Panc1 (cell line): ENCODE data around the gene SPTBN1. TPM values are rescaled to one million over a fixed set of nuclear protein-coding genes. Genes with fewer than 3 reads are reported as not detected.

Source experiments
- ATAC-seq: fragments of 200-7000 bp; cut with Tn5 transposase; 2 replicates; pipeline ENCODE4 v1.9.1; 2020; ENCODE audit warnings: mild to moderate bottlenecking, moderate library complexity
- BruUV-seq: library from RNA; stranded (reverse); fragments of 400-500 nt; replicated peaks from 2 replicates; lab custom pipeline; 2021; lab: Mats Ljungman, UMichigan
- CTCF ChIA-PET: fragments of 300-600 bp; sonication (Branson Sonifier 250); formaldehyde crosslinking; loops from one replicate; lab custom pipeline; 2022; ENCODE audit warnings: antibody characterized with exemption; lab: Charles Lee
- POLR2A ChIA-PET: fragments of 300-600 bp; sonication (Branson Sonifier 250); formaldehyde crosslinking; loops from one replicate; lab custom pipeline; 2022; ENCODE audit warnings: antibody characterized with exemption; lab: Charles Lee
- DNase-seq: peaks from one replicate; pipeline ENCODE4 v3.0.0-alpha.2; 2010; ENCODE audit warnings: low read depth, low spot score
- H3K27ac ChIP-seq: 2 replicates; pipeline ENCODE4 v1.5.1; 2011; ENCODE audit warnings: mild to moderate bottlenecking, low read length, inconsistent platforms
- H3K27me3 ChIP-seq: fragments of 200-500 bp; sonication (Bioruptor generic); 2 replicates; pipeline ENCODE4 v1.6.0; 2014; ENCODE audit warnings: low read length, inconsistent platforms; ENCODE audit not compliant: control insufficient read depth, insufficient read depth
- H3K36me3 ChIP-seq: fragments of 200-500 bp; sonication (Bioruptor generic); 2 replicates; pipeline ENCODE4 v1.5.1; 2014; ENCODE audit warnings: inconsistent platforms, mild to moderate bottlenecking, low read length, moderate library complexity; ENCODE audit not compliant: control insufficient read depth, insufficient read depth
- H3K4me1 ChIP-seq: 2 replicates; pipeline ENCODE4 v1.5.1; 2011; ENCODE audit warnings: inconsistent platforms, mild to moderate bottlenecking, low read length, moderate library complexity; ENCODE audit not compliant: control insufficient read depth, insufficient read depth
- H3K4me3 ChIP-seq, 2 experiments: 2 replicates each; pipeline ENCODE4 v1.5.1; 2011 to 2012; ENCODE audit warnings: low read depth in 2 of 2, low read length in 2 of 2, mild to moderate bottlenecking in 2 of 2, inconsistent platforms in 1 of 2, moderate library complexity in 1 of 2
- H3K9me3 ChIP-seq: fragments of 200-500 bp; sonication (Bioruptor generic); 2 replicates; pipeline ENCODE4 v1.5.1; 2014; ENCODE audit warnings: low read depth, mild to moderate bottlenecking, inconsistent platforms, low read length, moderate library complexity; ENCODE audit not compliant: control insufficient read depth, insufficient read depth
- CTCF ChIP-seq: fragments of 450-650 bp; IDR thresholded peaks from 2 replicates; pipeline ENCODE4 v1.5.1; 2017; ENCODE audit warnings: mild to moderate bottlenecking
- POLR2AphosphoS5 ChIP-seq: IDR thresholded peaks from 2 replicates; pipeline ENCODE4 v1.6.1; 2012; ENCODE audit warnings: mild to moderate bottlenecking, low read depth, low read length, moderate library complexity
- REST ChIP-seq, 2 experiments: IDR thresholded peaks; 2 replicates each; pipeline ENCODE4 v1.6.1; 2011 to 2012; ENCODE audit warnings: low read depth in 2 of 2, control low read depth in 1 of 2, low read length in 1 of 2, mild to moderate bottlenecking in 1 of 2, moderate library complexity in 1 of 2; ENCODE audit not compliant: insufficient read depth in 1 of 2
- SIN3A ChIP-seq: IDR thresholded peaks from 2 replicates; pipeline ENCODE4 v1.6.1; 2012; ENCODE audit warnings: low read depth, mild to moderate bottlenecking, low read length, moderate library complexity, borderline replicate concordance; ENCODE audit not compliant: insufficient read depth
- TCF7L2 ChIP-seq: IDR thresholded peaks from 2 replicates; pipeline ENCODE4 v1.6.1; 2011; ENCODE audit warnings: mild to moderate bottlenecking, low read depth, low read length, inconsistent platforms
- in situ Hi-C: cut with HindIII; loops from 2 replicates; pipeline ENCODE4 v1.10.0; 2016; ENCODE audit warnings: low sequenced_read_pairs, low pct_unique_long_range_greater_than_20kb
- intact Hi-C: fragments of 100-400 bp; cut with micrococcal nuclease; formaldehyde crosslinking; loops from one replicate; pipeline ENCODE4 v1.10.0; 2022; ENCODE audit not compliant: unreplicated experiment
- total RNA-seq: library from RNA; stranded (reverse); gene quantifications from one replicate; pipeline ENCODE4 v1.2.1, GENCODE V29; 2021; ENCODE audit not compliant: unreplicated experiment

Gene SPTBN1
- total RNA-seq, 1 experiment from 2014 or later: 169 TPM

GRCh38 chr2:54650612-54651011 is 194.5 kb downstream of the SPTBN1 start:
- TF ChIP-seq CTCF (no peak), REST (IDR thresholded peaks at IDR 0.05; ENCODE audit: insufficient read depth in 1 of 2, low read depth in 2 of 2, low read length in 1 of 2) (no peak), TCF7L2 (no peak), SIN3A (no peak), POLR2AphosphoS5 (no peak)
- ATAC-seq (no peak), DNase-seq (no peak)
- in situ Hi-C loops: no loop called here
- no peaks in the 10 kb centered on the region for H3K27me3 ChIP-seq
- BruUV-seq: no TSS peak
- no peak overlapping the region for H3K27ac ChIP-seq
- no peak overlapping the region for H3K4me3 ChIP-seq
- POLR2A ChIA-PET: no interaction called here
- no peaks in the 10 kb centered on the region for H3K4me1 ChIP-seq
- H3K36me3 ChIP-seq: peaks cover 56% of the 10 kb centered on the region
- H3K9me3 ChIP-seq: no peaks in the 10 kb centered on the region
- CTCF ChIA-PET: no interaction called here
- intact Hi-C loops: no loop called here

GRCh38 chr2:54651291-54651690 is 195.2 kb downstream of the SPTBN1 start:
- peaks cover 62% of the 10 kb centered on the region for H3K36me3 ChIP-seq
- DNase-seq (no peak), ATAC-seq (no peak)
- H3K4me1 ChIP-seq: no peaks in the 10 kb centered on the region
- no peak overlapping the region for H3K4me3 ChIP-seq
- CTCF ChIA-PET: no interaction called here
- intact Hi-C loops: no loop called here
- in situ Hi-C loops: no loop called here
- no peak overlapping the region for H3K27ac ChIP-seq
- POLR2A ChIA-PET: no interaction called here
- H3K9me3 ChIP-seq: no peaks in the 10 kb centered on the region
- TF ChIP-seq REST (IDR thresholded peaks at IDR 0.05; ENCODE audit: insufficient read depth in 1 of 2, low read depth in 2 of 2, low read length in 1 of 2) (no peak), SIN3A (no peak), CTCF (no peak), TCF7L2 (no peak), POLR2AphosphoS5 (no peak)
- no peaks in the 10 kb centered on the region for H3K27me3 ChIP-seq
- BruUV-seq: no TSS peak
